Neural cell (in vitro differentiated cells): Measurements from ENCODE around the gene PTPRD. TPM values are rescaled to one million over a fixed set of nuclear protein-coding genes. Genes with fewer than 3 reads are reported as not detected.
A peak's percentile ranks its signal among the peaks of the same experiment; 100 is the strongest.

Source experiments
- H2AFZ ChIP-seq: fragments of 200-600, 300-800 bp; sonication (generic), shearing (Covaris generic); 2 replicates; pipeline ENCODE4 v1.6.0; 2014; ENCODE audit warnings: low read depth, mild to moderate bottlenecking, antibody characterized with exemption, low read length, moderate library complexity
- H3F3A ChIP-seq: fragments of 200-600 bp; shearing (Covaris generic); 2 replicates; pipeline ENCODE4 v1.6.1; 2016; ENCODE audit warnings: mild to moderate bottlenecking, moderate library complexity, mixed read lengths, antibody characterized with exemption, low read length; ENCODE audit not compliant: insufficient read depth, poor library complexity, severe bottlenecking
- H3K27ac ChIP-seq: fragments of 200-600, 300-800 bp; sonication (generic), shearing (Covaris generic); 2 replicates; pipeline ENCODE4 v1.5.1; 2014; ENCODE audit warnings: mild to moderate bottlenecking, low read length, moderate library complexity
- H3K27me3 ChIP-seq: fragments of 300-800, 200-600 bp; sonication (generic), shearing (Covaris generic); 2 replicates; pipeline ENCODE4 v1.6.0; 2014; ENCODE audit warnings: mild to moderate bottlenecking, low read depth, low read length, moderate library complexity; ENCODE audit not compliant: insufficient read depth
- H3K36me3 ChIP-seq: fragments of 300-800, 200-600 bp; sonication (generic), shearing (Covaris generic); 2 replicates; pipeline ENCODE4 v1.5.1; 2014; ENCODE audit warnings: mild to moderate bottlenecking, antibody characterized with exemption, low read length, moderate library complexity; ENCODE audit not compliant: insufficient read depth
- H3K4me2 ChIP-seq: fragments of 300-800, 200-600 bp; sonication (generic), shearing (Covaris generic); 2 replicates; pipeline ENCODE4 v1.6.0; 2014; ENCODE audit warnings: mild to moderate bottlenecking, low read length
- H3K4me3 ChIP-seq: fragments of 300-800, 200-600 bp; sonication (generic), shearing (Covaris generic); 2 replicates; pipeline ENCODE4 v1.5.1; 2014; ENCODE audit warnings: mild to moderate bottlenecking, low read length, moderate library complexity
- H3K79me2 ChIP-seq: fragments of 200-600 bp; shearing (Covaris generic); replicated peaks from 2 replicates; pipeline ENCODE4 v1.6.0; 2014; ENCODE audit warnings: mild to moderate bottlenecking, low read length, moderate library complexity; ENCODE audit not compliant: insufficient read depth
- H3K9ac ChIP-seq: fragments of 300-800, 200-600 bp; sonication (generic), shearing (Covaris generic); 2 replicates; pipeline ENCODE4 v1.6.1; 2016; ENCODE audit warnings: mild to moderate bottlenecking, low read length, mixed read lengths
- H3K9me2 ChIP-seq: fragments of 200-600 bp; shearing (Covaris generic); 2 replicates; pipeline ENCODE4 v1.6.1; 2016; ENCODE audit warnings: mild to moderate bottlenecking, low read length, mixed read lengths; ENCODE audit not compliant: insufficient read depth
- H3K9me3 ChIP-seq: fragments of 200-600, 300-800 bp; sonication (generic), shearing (Covaris generic); 2 replicates; pipeline ENCODE4 v1.6.1; 2016; ENCODE audit warnings: mild to moderate bottlenecking, mixed run types, low read length, moderate library complexity, mixed read lengths
- H4K20me1 ChIP-seq: fragments of 200-600 bp; shearing (Covaris generic); 2 replicates; pipeline ENCODE4 v1.6.1; 2016; ENCODE audit warnings: mild to moderate bottlenecking, mixed run types; ENCODE audit not compliant: insufficient read depth
- EP300 ChIP-seq: fragments of 450-650 bp; conservative IDR thresholded peaks from 2 replicates; pipeline ENCODE4 v1.6.1; 2014; ENCODE audit warnings: antibody characterized with exemption, mild to moderate bottlenecking, moderate library complexity; ENCODE audit not compliant: poor library complexity, severe bottlenecking
- EZH2 ChIP-seq: fragments of 200-600, 300-800 bp; shearing (Covaris generic), sonication (generic); IDR thresholded peaks from 2 replicates; pipeline ENCODE4 v1.6.1; 2014; ENCODE audit warnings: antibody characterized with exemption, low read length, borderline replicate concordance, mild to moderate bottlenecking; ENCODE audit not compliant: insufficient read depth, poor library complexity, severe bottlenecking
- MXI1 ChIP-seq: fragments of 450-650 bp; conservative IDR thresholded peaks from 2 replicates; pipeline ENCODE4 v1.6.1; 2014; ENCODE audit warnings: antibody characterized with exemption, mild to moderate bottlenecking; ENCODE audit not compliant: poor library complexity, severe bottlenecking
- POLR2AphosphoS5 ChIP-seq: IDR thresholded peaks from 2 replicates; pipeline ENCODE4 v1.6.1; 2012
- RAD21 ChIP-seq: fragments of 450-650 bp; conservative IDR thresholded peaks from 2 replicates; pipeline ENCODE4 v1.6.1; 2014; ENCODE audit warnings: antibody characterized with exemption, mild to moderate bottlenecking, moderate library complexity
- SMC3 ChIP-seq: fragments of 450-650 bp; conservative IDR thresholded peaks from 2 replicates; pipeline ENCODE4 v1.6.1; 2014; ENCODE audit warnings: antibody characterized with exemption, mild to moderate bottlenecking, moderate library complexity; ENCODE audit not compliant: poor library complexity
- TAF1 ChIP-seq: IDR thresholded peaks from 2 replicates; pipeline ENCODE4 v1.6.1; 2012; ENCODE audit warnings: low read depth
- polyA plus RNA-seq: library from polyadenylated mRNA; depleted of rRNA; stranded (reverse); fragments of >200 nt; gene quantifications from 2 replicates; pipeline ENCODE4 v1.2.3, GENCODE V29; 2014
- TF ChIP-seq, protein P1 (sequence below): fragments of 450-650 bp; IDR thresholded peaks from 2 replicates; pipeline ENCODE4 v1.5.1; 2014; ENCODE audit warnings: antibody characterized with exemption, mild to moderate bottlenecking, moderate library complexity; ENCODE audit not compliant: poor library complexity, severe bottlenecking
- TF ChIP-seq, protein P2 (sequence below): IDR thresholded peaks from 2 replicates; pipeline ENCODE4 v1.6.1; 2012; ENCODE audit warnings: borderline replicate concordance

Gene PTPRD
- polyA plus RNA-seq, 1 donor from 2014 or later = 143 TPM

DNA sequence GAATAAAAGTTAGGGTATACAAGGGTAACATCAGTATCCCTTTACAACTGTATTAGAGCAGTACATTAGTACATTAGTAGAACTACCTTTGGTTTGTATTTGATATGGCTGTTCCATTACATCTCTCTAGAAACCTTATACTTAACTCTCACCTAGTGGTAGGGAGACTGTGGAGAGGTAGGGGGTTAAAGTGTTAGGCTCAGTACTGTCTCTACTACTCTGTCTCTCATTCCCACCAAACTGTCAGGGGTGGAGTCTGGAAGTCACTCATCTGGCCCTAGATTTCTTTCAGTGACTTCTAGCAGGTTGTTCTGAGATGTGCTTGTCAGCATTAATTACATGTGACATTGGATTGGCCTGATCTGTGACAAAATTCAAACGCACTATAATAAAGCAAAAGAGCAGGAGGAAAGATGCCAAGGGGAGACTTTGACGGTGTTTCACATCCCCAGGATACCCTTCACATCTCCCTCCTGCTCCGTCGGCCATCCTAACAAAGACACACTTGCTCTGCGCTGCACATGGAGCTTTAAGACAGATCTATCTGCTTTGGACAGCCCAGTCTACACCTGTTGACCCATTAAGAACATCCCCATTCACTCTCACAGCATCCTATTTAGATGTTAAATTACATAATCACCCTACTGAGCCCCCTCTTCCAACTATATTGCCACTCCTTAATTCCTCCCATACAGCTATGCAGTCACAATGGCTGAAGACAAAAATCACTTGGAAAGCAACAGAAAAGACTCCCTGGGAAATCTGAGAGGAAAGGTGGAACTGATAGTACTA lies 1770.2 kb downstream of the PTPRD start:
- Histone ChIP-seq H3K9ac (no peak overlapping the region), H3K27me3 (no peaks in the 10 kb centered on the region)

DNA sequence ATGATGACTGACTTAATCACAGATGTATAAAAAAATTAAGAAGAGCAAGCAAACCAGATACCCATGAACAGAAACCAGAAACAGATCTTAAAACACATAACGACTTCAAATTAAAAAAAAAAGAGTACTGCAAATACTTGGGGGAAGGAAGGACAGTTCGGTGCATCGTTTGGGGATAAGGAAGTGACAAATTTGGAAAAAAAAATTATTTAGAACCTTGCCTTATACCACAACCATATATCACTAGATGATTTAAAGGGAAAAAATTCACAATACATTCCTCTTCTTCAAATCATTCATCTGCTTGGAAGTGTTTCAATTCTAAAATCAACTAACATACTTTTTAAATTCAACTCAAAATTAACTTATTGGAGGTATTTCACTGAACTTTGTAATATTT lies 1774.7 kb downstream of the PTPRD start:
- Histone ChIP-seq H3K4me2 (no peak overlapping the region), H3K27ac (no peak overlapping the region), H3K9me2 (no peaks in the 10 kb centered on the region), H3K36me3 (no peaks in the 10 kb centered on the region), H3K27me3 (no peaks in the 10 kb centered on the region), H3K9me3 (no peaks in the 10 kb centered on the region), H3F3A (no peaks in the 10 kb centered on the region), H3K79me2 (peaks cover 71% of the 10 kb centered on the region), H4K20me1 (no peaks in the 10 kb centered on the region), H2AFZ (no peak overlapping the region), H3K4me3 (no peak overlapping the region), H3K9ac (no peak overlapping the region)
- TF ChIP-seq POLR2AphosphoS5 = no peak
- TF ChIP-seq, protein P1, sequence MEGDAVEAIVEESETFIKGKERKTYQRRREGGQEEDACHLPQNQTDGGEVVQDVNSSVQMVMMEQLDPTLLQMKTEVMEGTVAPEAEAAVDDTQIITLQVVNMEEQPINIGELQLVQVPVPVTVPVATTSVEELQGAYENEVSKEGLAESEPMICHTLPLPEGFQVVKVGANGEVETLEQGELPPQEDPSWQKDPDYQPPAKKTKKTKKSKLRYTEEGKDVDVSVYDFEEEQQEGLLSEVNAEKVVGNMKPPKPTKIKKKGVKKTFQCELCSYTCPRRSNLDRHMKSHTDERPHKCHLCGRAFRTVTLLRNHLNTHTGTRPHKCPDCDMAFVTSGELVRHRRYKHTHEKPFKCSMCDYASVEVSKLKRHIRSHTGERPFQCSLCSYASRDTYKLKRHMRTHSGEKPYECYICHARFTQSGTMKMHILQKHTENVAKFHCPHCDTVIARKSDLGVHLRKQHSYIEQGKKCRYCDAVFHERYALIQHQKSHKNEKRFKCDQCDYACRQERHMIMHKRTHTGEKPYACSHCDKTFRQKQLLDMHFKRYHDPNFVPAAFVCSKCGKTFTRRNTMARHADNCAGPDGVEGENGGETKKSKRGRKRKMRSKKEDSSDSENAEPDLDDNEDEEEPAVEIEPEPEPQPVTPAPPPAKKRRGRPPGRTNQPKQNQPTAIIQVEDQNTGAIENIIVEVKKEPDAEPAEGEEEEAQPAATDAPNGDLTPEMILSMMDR = no peak
- no peak for TF ChIP-seq EP300
- TF ChIP-seq SMC3 = no peak
- no peak for TF ChIP-seq TAF1
- TF ChIP-seq, protein P2, sequence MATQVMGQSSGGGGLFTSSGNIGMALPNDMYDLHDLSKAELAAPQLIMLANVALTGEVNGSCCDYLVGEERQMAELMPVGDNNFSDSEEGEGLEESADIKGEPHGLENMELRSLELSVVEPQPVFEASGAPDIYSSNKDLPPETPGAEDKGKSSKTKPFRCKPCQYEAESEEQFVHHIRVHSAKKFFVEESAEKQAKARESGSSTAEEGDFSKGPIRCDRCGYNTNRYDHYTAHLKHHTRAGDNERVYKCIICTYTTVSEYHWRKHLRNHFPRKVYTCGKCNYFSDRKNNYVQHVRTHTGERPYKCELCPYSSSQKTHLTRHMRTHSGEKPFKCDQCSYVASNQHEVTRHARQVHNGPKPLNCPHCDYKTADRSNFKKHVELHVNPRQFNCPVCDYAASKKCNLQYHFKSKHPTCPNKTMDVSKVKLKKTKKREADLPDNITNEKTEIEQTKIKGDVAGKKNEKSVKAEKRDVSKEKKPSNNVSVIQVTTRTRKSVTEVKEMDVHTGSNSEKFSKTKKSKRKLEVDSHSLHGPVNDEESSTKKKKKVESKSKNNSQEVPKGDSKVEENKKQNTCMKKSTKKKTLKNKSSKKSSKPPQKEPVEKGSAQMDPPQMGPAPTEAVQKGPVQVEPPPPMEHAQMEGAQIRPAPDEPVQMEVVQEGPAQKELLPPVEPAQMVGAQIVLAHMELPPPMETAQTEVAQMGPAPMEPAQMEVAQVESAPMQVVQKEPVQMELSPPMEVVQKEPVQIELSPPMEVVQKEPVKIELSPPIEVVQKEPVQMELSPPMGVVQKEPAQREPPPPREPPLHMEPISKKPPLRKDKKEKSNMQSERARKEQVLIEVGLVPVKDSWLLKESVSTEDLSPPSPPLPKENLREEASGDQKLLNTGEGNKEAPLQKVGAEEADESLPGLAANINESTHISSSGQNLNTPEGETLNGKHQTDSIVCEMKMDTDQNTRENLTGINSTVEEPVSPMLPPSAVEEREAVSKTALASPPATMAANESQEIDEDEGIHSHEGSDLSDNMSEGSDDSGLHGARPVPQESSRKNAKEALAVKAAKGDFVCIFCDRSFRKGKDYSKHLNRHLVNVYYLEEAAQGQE = no peak
- TF ChIP-seq MXI1 = no peak
- no peak for TF ChIP-seq EZH2
- TF ChIP-seq RAD21 = no peak

More for the DNA sequence above, 1770.2 kb downstream of the PTPRD start:
- Histone ChIP-seq H3K79me2 (peaks cover 84% of the 10 kb centered on the region), H3K9me3 (no peaks in the 10 kb centered on the region), H3K36me3 (no peaks in the 10 kb centered on the region), H3K9me2 (no peaks in the 10 kb centered on the region), H3K27ac (peak overlapping the region; percentile 10), H3F3A (no peaks in the 10 kb centered on the region), H2AFZ (no peak overlapping the region), H3K4me2 (no peak overlapping the region), H3K4me3 (no peak overlapping the region), H4K20me1 (no peaks in the 10 kb centered on the region)
- TF ChIP-seq SMC3 = no peak
- TF ChIP-seq POLR2AphosphoS5 = no peak
- TF ChIP-seq RAD21 = no peak
- no peak for TF ChIP-seq TAF1
- TF ChIP-seq EP300 = peak; percentile 23
